Vagina (tissue), 2 donors: Measurements from ENCODE around the gene UNC119.

Source experiments
- POLR2AphosphoS5 ChIP-seq, 2 donors: sonication (generic); formaldehyde crosslinking; IDR thresholded peaks; one replicate each; pipeline ENCODE4 v1.9.0; 2017; ENCODE audit warnings: antibody characterized with exemption in 2 of 2, mild to moderate bottlenecking in 2 of 2, low read depth in 1 of 2; ENCODE audit not compliant: insufficient read depth in 1 of 2
- TF ChIP-seq, protein P1 (sequence below), 3 experiments: fragments of 450-650 bp in 2 of 3; fragments of 200-600 bp in 1 of 3; sonication (generic) in 1 of 3; IDR thresholded peaks; one replicate each; pipeline ENCODE4 v1.5.1; 2017 to 2019; ENCODE audit warnings: antibody characterized with exemption in 3 of 3, mild to moderate bottlenecking in 2 of 3, moderate library complexity in 2 of 3

DNA sequence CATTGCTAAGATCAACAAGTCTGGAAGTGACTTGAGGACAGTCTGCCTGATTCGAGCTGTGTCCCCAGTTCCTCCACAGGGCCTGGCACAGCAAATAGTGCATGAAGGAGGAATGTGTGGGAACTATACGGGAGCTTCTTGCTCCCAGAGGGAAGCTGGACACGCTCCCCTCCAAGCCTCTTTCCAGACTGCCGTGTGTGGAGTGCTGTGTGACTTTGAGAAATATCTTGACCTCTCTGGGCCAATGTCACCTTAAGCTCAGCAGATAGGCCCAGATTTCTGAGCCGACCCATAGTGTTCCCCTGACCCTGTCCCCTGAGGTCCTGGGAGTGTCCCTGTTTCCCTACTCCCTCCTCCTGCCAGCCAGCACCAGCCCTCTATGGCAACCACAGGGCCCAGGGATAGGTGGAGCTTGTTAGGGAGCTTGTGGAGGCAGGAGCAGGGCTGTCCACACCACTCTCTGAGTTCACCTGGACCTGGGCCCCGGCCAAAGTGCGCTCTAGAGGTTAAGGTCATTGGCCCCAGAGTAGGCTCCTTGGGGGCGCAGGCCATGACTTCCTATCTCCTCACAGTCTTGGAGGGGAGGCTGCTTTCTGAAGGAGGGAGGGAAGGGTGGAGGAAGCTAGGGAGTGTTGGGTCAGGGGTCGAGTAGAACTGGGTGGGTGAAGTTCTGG is 52.6 kb downstream of the UNC119 start:
- TF ChIP-seq, protein P1, sequence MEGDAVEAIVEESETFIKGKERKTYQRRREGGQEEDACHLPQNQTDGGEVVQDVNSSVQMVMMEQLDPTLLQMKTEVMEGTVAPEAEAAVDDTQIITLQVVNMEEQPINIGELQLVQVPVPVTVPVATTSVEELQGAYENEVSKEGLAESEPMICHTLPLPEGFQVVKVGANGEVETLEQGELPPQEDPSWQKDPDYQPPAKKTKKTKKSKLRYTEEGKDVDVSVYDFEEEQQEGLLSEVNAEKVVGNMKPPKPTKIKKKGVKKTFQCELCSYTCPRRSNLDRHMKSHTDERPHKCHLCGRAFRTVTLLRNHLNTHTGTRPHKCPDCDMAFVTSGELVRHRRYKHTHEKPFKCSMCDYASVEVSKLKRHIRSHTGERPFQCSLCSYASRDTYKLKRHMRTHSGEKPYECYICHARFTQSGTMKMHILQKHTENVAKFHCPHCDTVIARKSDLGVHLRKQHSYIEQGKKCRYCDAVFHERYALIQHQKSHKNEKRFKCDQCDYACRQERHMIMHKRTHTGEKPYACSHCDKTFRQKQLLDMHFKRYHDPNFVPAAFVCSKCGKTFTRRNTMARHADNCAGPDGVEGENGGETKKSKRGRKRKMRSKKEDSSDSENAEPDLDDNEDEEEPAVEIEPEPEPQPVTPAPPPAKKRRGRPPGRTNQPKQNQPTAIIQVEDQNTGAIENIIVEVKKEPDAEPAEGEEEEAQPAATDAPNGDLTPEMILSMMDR (IDR thresholded peaks at IDR 0.05), result no peak
- no peak for TF ChIP-seq POLR2AphosphoS5 (IDR thresholded peaks at IDR 0.05; ENCODE audit: insufficient read depth in 1 of 2, low read depth in 1 of 2)
